Esophagus (tissue), 2 donors: ENCODE results near the gene ARHGAP10. TPM values are rescaled to one million over a fixed set of nuclear protein-coding genes. Genes with fewer than 3 reads are reported as not detected.

ENCODE experiments used
- H3K27ac ChIP-seq, 2 donors: one replicate each; pipeline ENCODE4 v1.5.1; 2013; ENCODE audit warnings: low read depth in 2 of 2, mild to moderate bottlenecking in 2 of 2, inconsistent platforms in 1 of 2, low read length in 1 of 2, moderate library complexity in 1 of 2
- H3K27me3 ChIP-seq, 2 donors: one replicate each; pipeline ENCODE4 v1.6.1; 2013; ENCODE audit warnings: low read length in 2 of 2, control low read depth in 1 of 2, mild to moderate bottlenecking in 1 of 2; ENCODE audit not compliant: insufficient read depth in 2 of 2, control insufficient read depth in 1 of 2
- H3K36me3 ChIP-seq, 2 donors: one replicate each; pipeline ENCODE4 v1.6.1; 2013; ENCODE audit warnings: low read length in 1 of 2; ENCODE audit not compliant: control insufficient read depth in 2 of 2, insufficient read depth in 2 of 2
- H3K4me1 ChIP-seq, 2 donors: one replicate each; pipeline ENCODE4 v1.6.1; 2013; ENCODE audit warnings: low read length in 1 of 2; ENCODE audit not compliant: control insufficient read depth in 2 of 2, insufficient read depth in 2 of 2
- H3K4me3 ChIP-seq, 2 donors: one replicate each; pipeline ENCODE4 v1.5.1; 2013; ENCODE audit warnings: low read length in 2 of 2, mild to moderate bottlenecking in 2 of 2, low read depth in 1 of 2, moderate library complexity in 1 of 2
- H3K9me3 ChIP-seq, 2 donors: one replicate each; pipeline ENCODE4 v1.6.1; 2013; ENCODE audit warnings: mild to moderate bottlenecking in 2 of 2, low read depth in 1 of 2, low read length in 1 of 2, moderate library complexity in 1 of 2; ENCODE audit not compliant: control insufficient read depth in 2 of 2, insufficient read depth in 1 of 2
- WGBS, 2 donors: extraction: QIAGEN DNeasy Blood & Tissue Kit; methylation state at CpG; one replicate each; pipeline ENCODE4 v1.1.7; 2013; 5-methylcytosine and 5-hydroxymethylcytosine counted together
- polyA plus RNA-seq, 2 donors: library from polyadenylated mRNA; stranded (reverse); fragments of 200-250 nt; gene quantifications; one replicate each; pipeline ENCODE4 v1.2.3, GENCODE V29; 2013
- donor health status: healthy with polysubstance abuse.
- donor health status: Bipolar disorder and iron deficiency.

Gene ARHGAP10
- polyA plus RNA-seq, 2 donors: 31.2 to 53.9 TPM

DNA sequence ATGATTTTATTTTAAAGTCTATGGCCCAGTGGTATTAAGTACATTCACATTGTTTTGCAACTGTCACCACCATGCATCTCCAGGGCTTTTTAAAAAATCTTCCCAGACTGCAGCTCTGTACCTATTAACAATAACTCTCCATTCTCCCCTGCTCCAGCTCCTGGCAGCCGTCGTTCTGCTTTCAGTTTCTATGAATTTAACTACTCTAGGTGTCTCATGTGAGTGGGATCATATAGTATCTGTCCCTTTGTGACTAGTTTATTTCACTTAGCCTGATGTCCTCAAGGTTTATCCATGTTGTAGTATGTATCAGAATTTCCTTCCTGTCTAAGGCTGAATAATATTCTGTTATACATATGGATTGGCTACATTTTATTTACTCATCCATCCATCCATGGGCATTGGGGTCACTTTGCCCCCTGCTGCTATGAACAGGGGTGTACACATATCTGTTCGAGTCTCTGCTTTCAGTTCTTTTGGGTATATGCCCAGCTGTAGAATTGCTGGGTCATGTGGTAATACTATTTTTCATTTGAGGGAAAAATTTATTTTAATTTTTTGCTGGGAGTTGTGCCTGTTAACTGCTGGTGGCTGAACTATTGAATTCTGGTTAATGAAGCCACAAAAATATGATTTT, 131.3 kb downstream of the ARHGAP10 start:
- no peak overlapping the region for H3K4me3 ChIP-seq
- WGBS, 2 donors: 47 to 57% methylated on average over 3 of the region's 3 CpGs
- peaks cover 2 to 9% of the 10 kb centered on the region in 2 donors for H3K36me3 ChIP-seq
- H3K27ac ChIP-seq: no peak overlapping the region
- peaks cover 0 to 4% of the 10 kb centered on the region in 2 donors for H3K4me1 ChIP-seq
- H3K27me3 ChIP-seq: no peaks in the 10 kb centered on the region
- no peaks in the 10 kb centered on the region for H3K9me3 ChIP-seq

DNA sequence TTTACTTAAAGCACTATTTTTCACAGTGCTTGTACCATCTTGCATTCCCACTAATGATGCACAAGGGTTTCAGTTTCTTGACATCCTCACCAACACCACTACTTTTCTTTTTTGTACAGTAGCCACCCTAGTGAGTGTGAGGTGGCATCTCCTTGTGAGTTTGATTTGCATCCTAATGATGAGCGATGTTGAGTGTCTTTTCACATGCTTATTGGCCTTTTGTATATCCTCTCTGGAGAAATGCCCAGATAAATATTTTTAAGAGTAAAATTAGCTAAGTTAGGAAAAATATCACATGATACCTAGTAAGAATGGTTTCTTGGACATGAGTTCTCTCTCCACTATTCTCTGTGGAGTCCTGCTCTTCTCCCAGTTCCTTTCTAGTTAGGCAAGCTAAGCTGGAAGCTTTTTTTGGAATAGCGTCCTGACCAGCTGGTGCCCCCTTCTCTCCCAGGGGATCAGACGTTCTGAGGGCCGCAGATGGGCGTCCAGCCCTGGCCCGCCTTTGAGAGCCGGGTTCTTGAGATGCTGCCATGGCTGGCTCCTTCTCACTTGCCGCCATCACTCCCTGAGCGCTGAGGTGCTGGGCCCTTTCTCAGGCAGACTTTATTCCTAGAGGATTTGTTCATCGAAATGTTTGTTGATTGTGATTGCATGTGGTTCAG, 132.1 kb downstream of the ARHGAP10 start:
- H3K27ac ChIP-seq: peak overlapping the region; percentile 8 to 60

DNA sequence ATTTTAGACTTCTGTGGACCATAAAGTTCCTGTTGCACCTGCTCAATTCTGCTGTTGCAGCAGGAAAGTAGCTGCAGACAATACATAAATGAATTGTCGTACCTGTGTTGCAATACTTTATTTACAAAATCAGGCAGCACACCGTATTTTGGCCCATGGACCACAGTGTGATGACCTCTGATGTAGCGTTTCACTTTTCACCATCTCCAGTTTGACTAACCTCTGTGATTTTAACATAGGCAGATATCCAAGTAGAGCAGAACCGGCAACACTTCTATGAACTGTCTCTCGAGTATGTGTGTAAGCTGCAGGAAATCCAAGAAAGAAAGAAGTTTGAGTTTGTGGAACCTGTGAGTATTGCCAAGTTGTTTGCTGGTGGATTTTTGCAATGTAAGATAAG, 132.7 kb downstream of the ARHGAP10 start:
- WGBS, 2 donors: 53 to 56% methylated on average over 5 of the region's 5 CpGs
- Histone ChIP-seq H3K4me1 (peaks cover 0 to 4% of the 10 kb centered on the region in 2 donors), H3K4me3 (no peak overlapping the region), H3K27ac (no peak overlapping the region), H3K36me3 (peaks cover 5 to 11% of the 10 kb centered on the region in 2 donors), H3K27me3 (no peaks in the 10 kb centered on the region), H3K9me3 (no peaks in the 10 kb centered on the region)

More for the DNA sequence above, 132.1 kb downstream of the ARHGAP10 start:
- H3K36me3 ChIP-seq: peaks cover 5 to 11% of the 10 kb centered on the region in 2 donors
- no peaks in the 10 kb centered on the region for H3K9me3 ChIP-seq
- no peaks in the 10 kb centered on the region for H3K27me3 ChIP-seq
- H3K4me1 ChIP-seq: peaks cover 0 to 4% of the 10 kb centered on the region in 2 donors
- H3K4me3 ChIP-seq: no peak overlapping the region
- WGBS, 2 donors: 81 to 84% methylated on average over 10 of the region's 10 CpGs

DNA sequence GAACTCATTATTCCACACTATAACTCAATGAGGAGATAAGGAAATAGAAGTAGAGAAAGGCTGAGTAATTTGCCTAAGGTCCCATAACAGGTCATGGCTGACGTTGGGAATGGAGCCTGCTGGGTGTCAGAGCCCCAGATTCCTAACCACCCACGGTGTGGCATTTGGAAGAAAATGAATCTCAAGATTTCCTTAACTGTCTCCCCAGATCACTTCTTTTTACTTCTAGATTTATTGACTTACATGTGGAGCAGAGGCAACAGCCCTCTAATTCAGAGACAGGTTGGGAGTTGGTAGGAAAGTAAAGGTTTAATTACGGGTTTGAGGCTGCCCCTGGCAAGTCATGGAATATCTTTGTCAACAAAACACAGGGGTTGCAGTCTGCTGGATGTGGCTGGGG, 134.0 kb downstream of the ARHGAP10 start:
- H3K27ac ChIP-seq: no peak overlapping the region
- 53 to 56% methylated on average over 3 of the region's 3 CpGs for WGBS, 2 donors
- H3K27me3 ChIP-seq: no peaks in the 10 kb centered on the region
- H3K9me3 ChIP-seq: no peaks in the 10 kb centered on the region
- H3K4me3 ChIP-seq: no peak overlapping the region
- H3K36me3 ChIP-seq: peaks cover 5 to 9% of the 10 kb centered on the region in 2 donors
- peaks cover 0 to 3% of the 10 kb centered on the region in 2 donors for H3K4me1 ChIP-seq

GRCh38 chr4:147866532-147867271, 134.8 kb downstream of the ARHGAP10 start:
- Histone ChIP-seq H3K36me3 (peaks cover 5 to 7% of the 10 kb centered on the region in 2 donors), H3K9me3 (no peaks in the 10 kb centered on the region), H3K27ac (no peak overlapping the region), H3K4me3 (no peak overlapping the region), H3K4me1 (no peaks in the 10 kb centered on the region), H3K27me3 (no peaks in the 10 kb centered on the region)
- 30 to 35% methylated on average over 2 of the region's 2 CpGs for WGBS, 2 donors

- Histone ChIP-seq H3K27ac (no peak overlapping the region), H3K27me3 (no peaks in the 10 kb centered on the region), H3K36me3 (peaks cover 3 to 11% of the 10 kb centered on the region in 2 donors), H3K4me1 (no peaks in the 10 kb centered on the region), H3K4me3 (no peak overlapping the region), H3K9me3 (no peaks in the 10 kb centered on the region)
- WGBS, 2 donors: 65 to 67% methylated on average over 5 of the region's 5 CpGs
Measured at GRCh38 chr4:147874109-147874508, 142.2 kb downstream of the ARHGAP10 start.

- Histone ChIP-seq H3K9me3 (no peaks in the 10 kb centered on the region), H3K36me3 (peaks cover 3 to 9% of the 10 kb centered on the region in 2 donors), H3K27me3 (no peaks in the 10 kb centered on the region), H3K4me1 (no peaks in the 10 kb centered on the region), H3K4me3 (no peak overlapping the region), H3K27ac (no peak overlapping the region)
Measured at GRCh38 chr4:147877308-147877771, 145.5 kb downstream of the ARHGAP10 start.

- Histone ChIP-seq H3K27me3 (no peaks in the 10 kb centered on the region), H3K4me3 (no peak overlapping the region), H3K36me3 (peaks cover 3 to 7% of the 10 kb centered on the region in 2 donors), H3K9me3 (no peaks in the 10 kb centered on the region), H3K4me1 (no peaks in the 10 kb centered on the region), H3K27ac (no peak overlapping the region)
- WGBS, 2 donors: 89 to 94% methylated on average over 1 of the region's 1 CpG
Measured at GRCh38 chr4:147879676-147880075, 147.8 kb downstream of the ARHGAP10 start.

DNA sequence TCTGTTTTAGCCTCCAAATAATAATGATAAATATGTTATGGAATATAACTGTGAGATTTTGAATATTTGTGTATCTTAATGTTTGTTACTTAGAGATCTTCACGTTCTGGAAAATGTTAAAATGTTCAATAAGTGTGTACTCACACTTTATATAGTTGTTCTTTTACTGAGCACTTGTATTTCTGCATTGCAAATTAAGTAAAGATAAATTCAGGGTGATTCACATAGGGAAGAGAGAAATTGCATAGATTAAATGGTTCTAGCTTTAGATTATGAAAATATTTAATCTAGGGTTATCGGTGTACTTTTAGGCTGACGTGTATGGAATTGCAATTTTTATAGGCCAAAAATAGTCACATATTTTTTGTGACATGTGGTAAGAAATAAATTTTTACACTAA, 148.6 kb downstream of the ARHGAP10 start:
- no peak overlapping the region for H3K4me3 ChIP-seq
- H3K27ac ChIP-seq: no peak overlapping the region
- H3K27me3 ChIP-seq: no peaks in the 10 kb centered on the region
- WGBS, 2 donors: 97 to 100% methylated on average over 3 of the region's 3 CpGs
- H3K36me3 ChIP-seq: peaks cover 0 to 5% of the 10 kb centered on the region in 2 donors
- H3K9me3 ChIP-seq: no peaks in the 10 kb centered on the region
- H3K4me1 ChIP-seq: no peaks in the 10 kb centered on the region
